ENCODE measurements around the gene CACNA1D. TPM values are rescaled to one million over a fixed set of nuclear protein-coding genes. Genes with fewer than 3 reads are reported as not detected.

CACNA1D gene
- total and polyA plus RNA-seq, 7 experiments from 2014 or later = 0.61 to 2.0 (median 0.70) TPM; not detected in 4

GRCh38 chr3:53780806-53781205 is 286.4 kb downstream of the CACNA1D start:
- CTCF ChIA-PET = no interaction called here
- Mint-ChIP-seq H3K36me3 (no peaks in the 10 kb centered on the region), H3K27ac (no peak overlapping the region), H3K4me3 (no peak overlapping the region), H3K27me3 (peaks cover 0 to 20% (median 5%) of the 10 kb centered on the region in 5 donors), H3K4me1 (peaks cover 0 to 5% (median 0%) of the 10 kb centered on the region in 7 donors), H3K9me3 (no peaks in the 10 kb centered on the region)
- Histone ChIP-seq H3K36me3 (ENCODE audit: control insufficient read depth in 2 of 3, insufficient read depth in 3 of 3, low read length in 3 of 3) (no peaks in the 10 kb centered on the region), H3K9me3 (ENCODE audit: control insufficient read depth in 2 of 3, low read length in 3 of 3) (no peaks in the 10 kb centered on the region), H3K4me1 (ENCODE audit: control insufficient read depth in 2 of 2, insufficient read depth in 2 of 2, low read length in 2 of 2) (no peaks in the 10 kb centered on the region), H3K27ac (ENCODE audit: low read depth, low read length) (no peak overlapping the region), H3K4me3 (ENCODE audit: low read length) (no peak overlapping the region), H3K27me3 (ENCODE audit: control insufficient read depth in 2 of 2, insufficient read depth in 2 of 2, low read length in 2 of 2) (no peaks in the 10 kb centered on the region)
- DNase-seq (no peak), ATAC-seq (no peak)
- POLR2A ChIA-PET = no interaction called here
- intact Hi-C loops (cut with micrococcal nuclease) = no loop called here

DNA sequence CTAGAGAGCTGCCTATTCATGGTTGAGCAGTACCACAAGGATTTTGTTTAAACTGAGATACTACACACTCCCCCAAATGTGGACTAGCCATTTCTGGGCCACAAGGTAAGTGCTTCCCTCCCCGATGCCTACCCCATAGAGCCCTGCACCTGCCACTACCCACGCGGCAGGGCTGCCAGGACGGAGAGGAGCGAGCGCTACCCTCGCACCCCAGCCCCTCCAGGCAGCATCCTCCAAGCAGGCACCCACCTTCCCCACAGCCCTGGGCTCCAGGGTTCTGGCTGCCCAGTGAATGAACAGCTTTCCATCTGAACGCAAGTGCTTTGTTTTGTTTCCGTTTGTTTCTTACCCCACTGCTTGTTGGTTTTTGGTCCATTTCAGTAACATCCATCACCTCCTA is 292.6 kb downstream of the CACNA1D start:
- Mint-ChIP-seq H3K4me1 (no peaks in the 10 kb centered on the region), H3K4me3 (no peak overlapping the region), H3K27ac (no peak overlapping the region), H3K9me3 (peaks cover 0 to 2% (median 0%) of the 10 kb centered on the region in 11 donors), H3K36me3 (no peaks in the 10 kb centered on the region), H3K27me3 (peaks cover 4 to 22% (median 16%) of the 10 kb centered on the region in 5 donors)
- DNase-seq (no peak), ATAC-seq (no peak)
- no peaks in the 10 kb centered on the region for H3K27me3 ChIP-seq (ENCODE audit: control insufficient read depth in 2 of 2, insufficient read depth in 2 of 2, low read length in 2 of 2)
- intact Hi-C loops (cut with micrococcal nuclease) = no loop called here
- no peak overlapping the region for H3K27ac ChIP-seq (ENCODE audit: low read depth, low read length)
- no peaks in the 10 kb centered on the region for H3K9me3 ChIP-seq (ENCODE audit: control insufficient read depth in 2 of 3, low read length in 3 of 3)
- H3K4me1 ChIP-seq (ENCODE audit: control insufficient read depth in 2 of 2, insufficient read depth in 2 of 2, low read length in 2 of 2) = no peaks in the 10 kb centered on the region
- ChIA-PET POLR2A (no interaction called here), CTCF (no interaction called here)
- H3K36me3 ChIP-seq (ENCODE audit: control insufficient read depth in 2 of 3, insufficient read depth in 3 of 3, low read length in 3 of 3) = no peaks in the 10 kb centered on the region
- no peak overlapping the region for H3K4me3 ChIP-seq (ENCODE audit: low read length)

DNA sequence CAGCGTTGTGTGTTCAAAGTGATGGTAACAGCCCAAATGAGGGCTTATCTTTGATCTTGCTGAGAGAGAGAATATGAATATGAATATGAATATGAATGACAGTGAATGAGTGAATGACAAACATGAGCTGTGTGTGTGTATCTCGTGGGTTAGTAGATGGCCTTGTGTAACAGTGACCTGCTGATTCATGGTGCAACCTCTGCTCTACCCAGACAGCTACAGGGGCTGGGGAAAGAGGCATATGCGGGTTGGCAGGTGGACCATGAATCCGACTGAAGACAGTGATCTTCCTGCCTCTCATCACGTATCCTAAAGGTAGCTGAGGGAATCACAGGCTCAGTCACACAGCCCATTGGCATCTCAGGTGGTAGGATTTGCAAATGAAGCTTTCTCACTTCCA is 293.6 kb downstream of the CACNA1D start:
- Mint-ChIP-seq H3K4me1 (no peaks in the 10 kb centered on the region), H3K27ac (no peak overlapping the region), H3K27me3 (peaks cover 4 to 22% (median 16%) of the 10 kb centered on the region in 5 donors), H3K36me3 (no peaks in the 10 kb centered on the region), H3K4me3 (no peak overlapping the region), H3K9me3 (peaks cover 0 to 3% (median 0%) of the 10 kb centered on the region in 11 donors)
- no peaks in the 10 kb centered on the region for H3K36me3 ChIP-seq (ENCODE audit: control insufficient read depth in 2 of 3, insufficient read depth in 3 of 3, low read length in 3 of 3)
- intact Hi-C loops (cut with micrococcal nuclease) = no loop called here
- ChIA-PET CTCF (interaction anchor here (0.6 kb wide), 1 partner anchor 80 kb away, joined by 3 read pairs; no protein-coding TSS in a partner anchor), POLR2A (no interaction called here)
- H3K4me1 ChIP-seq (ENCODE audit: control insufficient read depth in 2 of 2, insufficient read depth in 2 of 2, low read length in 2 of 2) = no peaks in the 10 kb centered on the region
- no peaks in the 10 kb centered on the region for H3K27me3 ChIP-seq (ENCODE audit: control insufficient read depth in 2 of 2, insufficient read depth in 2 of 2, low read length in 2 of 2)
- H3K4me3 ChIP-seq (ENCODE audit: low read length) = no peak overlapping the region
- DNase-seq (no peak), ATAC-seq (no peak)
- no peak overlapping the region for H3K27ac ChIP-seq (ENCODE audit: low read depth, low read length)
- H3K9me3 ChIP-seq (ENCODE audit: control insufficient read depth in 2 of 3, low read length in 3 of 3) = no peaks in the 10 kb centered on the region

DNA sequence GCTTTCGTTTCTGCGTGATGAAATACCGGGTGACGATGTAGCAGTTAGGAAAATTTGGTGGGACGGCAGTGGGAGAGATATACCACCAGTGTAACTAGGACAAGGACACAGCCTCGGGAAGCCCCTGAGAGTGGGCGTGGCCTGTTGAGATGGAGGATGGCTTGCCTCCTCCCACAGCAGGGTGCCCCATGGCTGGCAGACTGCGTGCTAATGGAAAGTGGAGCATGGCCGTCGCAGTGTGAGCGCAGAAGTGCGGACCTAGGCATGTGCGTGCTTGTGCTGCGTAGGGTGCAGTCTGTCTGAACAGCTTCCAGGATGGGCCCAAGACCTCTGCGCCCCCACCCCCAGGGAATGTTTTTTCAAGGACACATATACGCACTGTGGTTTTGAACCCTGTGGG is 295.0 kb downstream of the CACNA1D start:
- intact Hi-C loops (cut with micrococcal nuclease) = no loop called here

DNA sequence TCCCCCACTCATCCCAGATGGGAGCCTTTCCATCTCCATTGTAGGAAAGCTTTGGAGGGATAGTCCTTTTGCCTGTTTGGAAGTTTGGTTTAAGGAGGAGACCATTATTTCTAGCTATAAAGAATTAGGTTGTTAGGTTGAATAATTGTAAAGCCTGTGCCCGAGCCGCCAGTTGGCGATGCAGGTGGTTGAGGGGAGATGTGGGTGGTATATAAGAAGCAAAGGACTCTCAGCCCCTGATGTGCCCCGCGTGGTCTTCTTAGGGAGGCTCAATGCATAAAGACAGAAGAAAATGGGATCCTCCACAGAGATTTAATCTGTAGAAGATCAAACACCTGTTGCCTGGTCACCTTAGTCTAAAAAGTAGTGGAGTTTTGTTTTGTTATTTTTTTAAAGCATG is 296.1 kb downstream of the CACNA1D start:
- Mint-ChIP-seq H3K27ac (no peak overlapping the region), H3K27me3 (peaks cover 10 to 27% (median 11%) of the 10 kb centered on the region in 5 donors), H3K9me3 (peaks cover 0 to 3% (median 0%) of the 10 kb centered on the region in 11 donors), H3K4me3 (no peak overlapping the region), H3K4me1 (no peaks in the 10 kb centered on the region), H3K36me3 (no peaks in the 10 kb centered on the region)
- intact Hi-C loops (cut with micrococcal nuclease) = no loop called here
- ATAC-seq (no peak), DNase-seq (no peak)
- ChIA-PET CTCF (no interaction called here), POLR2A (no interaction called here)
- H3K27me3 ChIP-seq (ENCODE audit: control insufficient read depth in 2 of 2, insufficient read depth in 2 of 2, low read length in 2 of 2) = no peaks in the 10 kb centered on the region
- no peaks in the 10 kb centered on the region for H3K9me3 ChIP-seq (ENCODE audit: control insufficient read depth in 2 of 3, low read length in 3 of 3)
- no peaks in the 10 kb centered on the region for H3K36me3 ChIP-seq (ENCODE audit: control insufficient read depth in 2 of 3, insufficient read depth in 3 of 3, low read length in 3 of 3)
- no peak overlapping the region for H3K27ac ChIP-seq (ENCODE audit: low read depth, low read length)
- no peaks in the 10 kb centered on the region for H3K4me1 ChIP-seq (ENCODE audit: control insufficient read depth in 2 of 2, insufficient read depth in 2 of 2, low read length in 2 of 2)
- no peak overlapping the region for H3K4me3 ChIP-seq (ENCODE audit: low read length)

More for the DNA sequence above, 295.0 kb downstream of the CACNA1D start:
- no peak overlapping the region for H3K27ac ChIP-seq (ENCODE audit: low read depth, low read length)
- no peaks in the 10 kb centered on the region for H3K27me3 ChIP-seq (ENCODE audit: control insufficient read depth in 2 of 2, insufficient read depth in 2 of 2, low read length in 2 of 2)
- POLR2A ChIA-PET = no interaction called here
- no peaks in the 10 kb centered on the region for H3K4me1 ChIP-seq (ENCODE audit: control insufficient read depth in 2 of 2, insufficient read depth in 2 of 2, low read length in 2 of 2)
- no peaks in the 10 kb centered on the region for H3K36me3 Mint-ChIP-seq
- H3K4me1 Mint-ChIP-seq = no peaks in the 10 kb centered on the region
- peaks cover 0 to 3% (median 0%) of the 10 kb centered on the region in 11 donors for H3K9me3 Mint-ChIP-seq
- H3K4me3 Mint-ChIP-seq = no peak overlapping the region
- H3K36me3 ChIP-seq (ENCODE audit: control insufficient read depth in 2 of 3, insufficient read depth in 3 of 3, low read length in 3 of 3) = no peaks in the 10 kb centered on the region
- ATAC-seq = no peak
- no peak overlapping the region for H3K4me3 ChIP-seq (ENCODE audit: low read length)
- H3K9me3 ChIP-seq (ENCODE audit: control insufficient read depth in 2 of 3, low read length in 3 of 3) = no peaks in the 10 kb centered on the region
- CTCF ChIA-PET = no interaction called here
- H3K27me3 Mint-ChIP-seq = peaks cover 10 to 20% (median 12%) of the 10 kb centered on the region in 5 donors
- no peak for DNase-seq
- H3K27ac Mint-ChIP-seq = no peak overlapping the region

DNA sequence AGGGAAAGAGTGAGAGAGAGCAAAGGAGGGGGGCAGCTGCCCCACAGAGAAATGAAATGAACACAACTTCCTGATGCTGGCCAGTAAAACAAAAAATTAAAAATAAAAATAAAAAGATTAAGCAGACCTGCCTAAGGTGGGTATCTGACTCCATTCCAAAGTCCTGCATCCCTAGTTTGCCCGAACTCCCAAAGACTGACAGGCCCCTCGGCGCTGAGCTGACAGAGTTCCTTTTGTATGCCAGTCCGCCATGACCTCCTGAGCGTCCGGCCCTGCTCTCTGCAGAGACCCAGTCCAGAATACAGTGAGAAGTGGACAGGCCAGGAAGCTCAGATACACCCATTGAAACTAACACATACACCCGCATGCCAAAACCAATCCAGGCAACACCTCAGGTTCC is 296.9 kb downstream of the CACNA1D start:
- no peaks in the 10 kb centered on the region for H3K4me1 Mint-ChIP-seq
- DNase-seq (no peak), ATAC-seq (no peak)
- H3K9me3 Mint-ChIP-seq = peaks cover 0 to 3% (median 0%) of the 10 kb centered on the region in 11 donors
- no peaks in the 10 kb centered on the region for H3K27me3 ChIP-seq (ENCODE audit: control insufficient read depth in 2 of 2, insufficient read depth in 2 of 2, low read length in 2 of 2)
- H3K36me3 Mint-ChIP-seq = no peaks in the 10 kb centered on the region
- peaks cover 10 to 28% (median 14%) of the 10 kb centered on the region in 5 donors for H3K27me3 Mint-ChIP-seq
- no peak overlapping the region for H3K27ac ChIP-seq (ENCODE audit: low read depth, low read length)
- H3K4me1 ChIP-seq (ENCODE audit: control insufficient read depth in 2 of 2, insufficient read depth in 2 of 2, low read length in 2 of 2) = no peaks in the 10 kb centered on the region
- POLR2A ChIA-PET = no interaction called here
- no peaks in the 10 kb centered on the region for H3K9me3 ChIP-seq (ENCODE audit: control insufficient read depth in 2 of 3, low read length in 3 of 3)
- peak overlapping the region in 1 of 9 donors; percentile 32 for H3K27ac Mint-ChIP-seq
- H3K4me3 ChIP-seq (ENCODE audit: low read length) = no peak overlapping the region
- CTCF ChIA-PET = no interaction called here
- no peak overlapping the region for H3K4me3 Mint-ChIP-seq
- H3K36me3 ChIP-seq (ENCODE audit: control insufficient read depth in 2 of 3, insufficient read depth in 3 of 3, low read length in 3 of 3) = no peaks in the 10 kb centered on the region
- intact Hi-C loops (cut with micrococcal nuclease) = no loop called here

DNA sequence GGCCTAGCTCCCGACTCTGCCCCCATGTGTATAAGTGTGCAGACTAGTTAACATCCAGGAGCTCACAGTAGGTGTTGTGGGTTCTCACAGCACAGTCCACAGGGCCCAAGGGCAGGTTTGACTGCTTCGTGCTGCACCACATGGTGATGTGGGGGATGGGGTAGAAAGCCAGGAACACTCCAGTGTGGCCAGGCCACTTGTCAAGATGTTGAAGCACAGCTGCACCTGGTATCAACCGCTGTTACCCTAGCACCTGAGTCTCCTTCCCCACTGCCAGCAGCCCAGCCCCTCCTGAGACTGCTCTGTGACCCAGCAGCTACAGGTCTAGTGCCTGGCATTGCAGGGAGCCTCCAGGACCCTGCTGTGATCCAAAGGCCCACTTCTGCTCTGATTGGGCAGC is 298.5 kb downstream of the CACNA1D start:
- intact Hi-C loops (cut with micrococcal nuclease) = no loop called here
- DNase-seq (no peak), ATAC-seq (no peak)
- ChIA-PET POLR2A (no interaction called here), CTCF (no interaction called here)
- no peak overlapping the region for H3K4me3 ChIP-seq (ENCODE audit: low read length)
- no peak overlapping the region for H3K27ac ChIP-seq (ENCODE audit: low read depth, low read length)
- no peaks in the 10 kb centered on the region for H3K36me3 Mint-ChIP-seq
- no peaks in the 10 kb centered on the region for H3K27me3 ChIP-seq (ENCODE audit: control insufficient read depth in 2 of 2, insufficient read depth in 2 of 2, low read length in 2 of 2)
- H3K4me3 Mint-ChIP-seq = no peak overlapping the region
- no peaks in the 10 kb centered on the region for H3K9me3 ChIP-seq (ENCODE audit: control insufficient read depth in 2 of 3, low read length in 3 of 3)
- H3K9me3 Mint-ChIP-seq = peaks cover 0 to 3% (median 0%) of the 10 kb centered on the region in 11 donors
- no peaks in the 10 kb centered on the region for H3K36me3 ChIP-seq (ENCODE audit: control insufficient read depth in 2 of 3, insufficient read depth in 3 of 3, low read length in 3 of 3)
- no peaks in the 10 kb centered on the region for H3K4me1 ChIP-seq (ENCODE audit: control insufficient read depth in 2 of 2, insufficient read depth in 2 of 2, low read length in 2 of 2)
- no peaks in the 10 kb centered on the region for H3K4me1 Mint-ChIP-seq
- H3K27ac Mint-ChIP-seq = no peak overlapping the region
- peaks cover 4 to 23% (median 15%) of the 10 kb centered on the region in 5 donors for H3K27me3 Mint-ChIP-seq

Measured in naive thymus-derived CD4-positive, alpha-beta T cell (primary cell).